ENCODE data around the gene SLC8B1. TPM values are rescaled to one million over a fixed set of nuclear protein-coding genes. Genes with fewer than 3 reads are reported as not detected.

SLC8B1 gene
- polyA plus RNA-seq, 3 donors: 21.6 to 46.0 (median 32.4) TPM

- peaks cover 0 to 2% (median 0%) of the 10 kb centered on the region in 3 donors for H3K27me3 Mint-ChIP-seq (ENCODE audit: low read depth in 3 of 3)
- no peak overlapping the region for H3K4me3 Mint-ChIP-seq
- DNase-seq: peak in 2 of 3 donors; percentile 22 to 31
- peak overlapping the region in 6 of 7 donors; percentile 14 to 83 (median 61) for H3K27ac Mint-ChIP-seq
- Histone ChIP-seq H3K79me2 (ENCODE audit: insufficient read depth, low read length) (no peaks in the 10 kb centered on the region), H3K9ac (ENCODE audit: insufficient read depth, low read length, poor library complexity, severe bottlenecking) (no peak overlapping the region), H3K4me2 (replicated peaks; ENCODE audit: extremely low read depth, low read length, poor library complexity, severe bottlenecking) (no peak overlapping the region), H3K27me3 (ENCODE audit: control insufficient read depth in 2 of 2, insufficient read depth in 2 of 2, low read length in 2 of 2) (no peaks in the 10 kb centered on the region), H3K27ac (ENCODE audit: low read depth in 1 of 2, low read length in 2 of 2) (no peak overlapping the region), H4K20me1 (ENCODE audit: insufficient read depth, low read length) (peaks cover 13% of the 10 kb centered on the region), H2AFZ (ENCODE audit: insufficient read depth, low read depth, low read length, poor library complexity, severe bottlenecking) (no peak overlapping the region), H3K36me3 (replicated peaks in 1 of 2; ENCODE audit: control insufficient read depth in 1 of 2, insufficient read depth in 2 of 2, low read length in 2 of 2) (peaks cover 10 to 31% of the 10 kb centered on the region in 2 donors), H3K4me3 (replicated peaks in 1 of 3; ENCODE audit: low read depth in 2 of 3, low read length in 3 of 3) (no peak overlapping the region), H3K9me3 (replicated peaks in 1 of 2; ENCODE audit: control insufficient read depth in 1 of 2, insufficient read depth in 1 of 2, low read length in 2 of 2) (no peaks in the 10 kb centered on the region), H3K4me1 (ENCODE audit: control insufficient read depth in 1 of 2, insufficient read depth in 2 of 2, low read length in 2 of 2) (peaks cover 11 to 14% of the 10 kb centered on the region in 2 donors)
- peaks cover 30% of the 10 kb centered on the region for H3K4me1 Mint-ChIP-seq
- peaks cover 0 to 2% (median 0%) of the 10 kb centered on the region in 7 donors for H3K9me3 Mint-ChIP-seq
- intact Hi-C loops (cut with micrococcal nuclease): no loop called here
- no CpG with 5 or more reads among the region's 6 CpGs for WGBS (ENCODE audit: insufficient coverage)
- TF ChIP-seq, protein P1, sequence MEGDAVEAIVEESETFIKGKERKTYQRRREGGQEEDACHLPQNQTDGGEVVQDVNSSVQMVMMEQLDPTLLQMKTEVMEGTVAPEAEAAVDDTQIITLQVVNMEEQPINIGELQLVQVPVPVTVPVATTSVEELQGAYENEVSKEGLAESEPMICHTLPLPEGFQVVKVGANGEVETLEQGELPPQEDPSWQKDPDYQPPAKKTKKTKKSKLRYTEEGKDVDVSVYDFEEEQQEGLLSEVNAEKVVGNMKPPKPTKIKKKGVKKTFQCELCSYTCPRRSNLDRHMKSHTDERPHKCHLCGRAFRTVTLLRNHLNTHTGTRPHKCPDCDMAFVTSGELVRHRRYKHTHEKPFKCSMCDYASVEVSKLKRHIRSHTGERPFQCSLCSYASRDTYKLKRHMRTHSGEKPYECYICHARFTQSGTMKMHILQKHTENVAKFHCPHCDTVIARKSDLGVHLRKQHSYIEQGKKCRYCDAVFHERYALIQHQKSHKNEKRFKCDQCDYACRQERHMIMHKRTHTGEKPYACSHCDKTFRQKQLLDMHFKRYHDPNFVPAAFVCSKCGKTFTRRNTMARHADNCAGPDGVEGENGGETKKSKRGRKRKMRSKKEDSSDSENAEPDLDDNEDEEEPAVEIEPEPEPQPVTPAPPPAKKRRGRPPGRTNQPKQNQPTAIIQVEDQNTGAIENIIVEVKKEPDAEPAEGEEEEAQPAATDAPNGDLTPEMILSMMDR (IDR thresholded peaks at IDR 0.05): no peak
- peaks cover 45 to 55% of the 10 kb centered on the region in 2 donors for H3K36me3 Mint-ChIP-seq
These were observed 34.6 kb upstream of the SLC8B1 start for GRCh38 chr12:113369391-113369985.

GRCh38 chr12:113368331-113368730 is 33.4 kb upstream of the SLC8B1 start:
- Histone ChIP-seq H3K4me3 (replicated peaks in 1 of 3; ENCODE audit: low read depth in 2 of 3, low read length in 3 of 3) (no peak overlapping the region), H3K27me3 (ENCODE audit: control insufficient read depth in 2 of 2, insufficient read depth in 2 of 2, low read length in 2 of 2) (no peaks in the 10 kb centered on the region), H2AFZ (ENCODE audit: insufficient read depth, low read depth, low read length, poor library complexity, severe bottlenecking) (no peak overlapping the region), H3K9ac (ENCODE audit: insufficient read depth, low read length, poor library complexity, severe bottlenecking) (no peak overlapping the region), H3K9me3 (replicated peaks in 1 of 2; ENCODE audit: control insufficient read depth in 1 of 2, insufficient read depth in 1 of 2, low read length in 2 of 2) (no peaks in the 10 kb centered on the region), H4K20me1 (ENCODE audit: insufficient read depth, low read length) (peaks cover 20% of the 10 kb centered on the region), H3K79me2 (ENCODE audit: insufficient read depth, low read length) (no peaks in the 10 kb centered on the region), H3K36me3 (replicated peaks in 1 of 2; ENCODE audit: control insufficient read depth in 1 of 2, insufficient read depth in 2 of 2, low read length in 2 of 2) (peaks cover 8 to 27% of the 10 kb centered on the region in 2 donors), H3K27ac (ENCODE audit: low read depth in 1 of 2, low read length in 2 of 2) (no peak overlapping the region), H3K4me1 (ENCODE audit: control insufficient read depth in 1 of 2, insufficient read depth in 2 of 2, low read length in 2 of 2) (peaks cover 11 to 14% of the 10 kb centered on the region in 2 donors), H3K4me2 (replicated peaks; ENCODE audit: extremely low read depth, low read length, poor library complexity, severe bottlenecking) (no peak overlapping the region)
- Mint-ChIP-seq H3K9me3 (peaks cover 0 to 2% (median 0%) of the 10 kb centered on the region in 7 donors), H3K4me1 (peaks cover 30% of the 10 kb centered on the region), H3K36me3 (peaks cover 44 to 54% of the 10 kb centered on the region in 2 donors), H3K27me3 (ENCODE audit: low read depth in 3 of 3) (peaks cover 0 to 4% (median 0%) of the 10 kb centered on the region in 3 donors), H3K4me3 (no peak overlapping the region), H3K27ac (peak overlapping the region in 2 of 7 donors; percentile 42 to 47)
- intact Hi-C loops (cut with micrococcal nuclease): no loop called here
- DNase-seq: no peak
- TF ChIP-seq, protein P1 (IDR thresholded peaks at IDR 0.05): no peak
- WGBS (ENCODE audit: insufficient coverage): 100% methylated on average over 1 of the region's 4 CpGs
